Measurements from ENCODE around the gene SRC. TPM values are rescaled to one million over a fixed set of nuclear protein-coding genes. Genes with fewer than 3 reads are reported as not detected.
A peak's percentile ranks its signal among the peaks of the same experiment; 100 is the strongest.

Gene SRC
- total RNA-seq, 1 experiment from 2014 or later, result 31.4 TPM

DNA sequence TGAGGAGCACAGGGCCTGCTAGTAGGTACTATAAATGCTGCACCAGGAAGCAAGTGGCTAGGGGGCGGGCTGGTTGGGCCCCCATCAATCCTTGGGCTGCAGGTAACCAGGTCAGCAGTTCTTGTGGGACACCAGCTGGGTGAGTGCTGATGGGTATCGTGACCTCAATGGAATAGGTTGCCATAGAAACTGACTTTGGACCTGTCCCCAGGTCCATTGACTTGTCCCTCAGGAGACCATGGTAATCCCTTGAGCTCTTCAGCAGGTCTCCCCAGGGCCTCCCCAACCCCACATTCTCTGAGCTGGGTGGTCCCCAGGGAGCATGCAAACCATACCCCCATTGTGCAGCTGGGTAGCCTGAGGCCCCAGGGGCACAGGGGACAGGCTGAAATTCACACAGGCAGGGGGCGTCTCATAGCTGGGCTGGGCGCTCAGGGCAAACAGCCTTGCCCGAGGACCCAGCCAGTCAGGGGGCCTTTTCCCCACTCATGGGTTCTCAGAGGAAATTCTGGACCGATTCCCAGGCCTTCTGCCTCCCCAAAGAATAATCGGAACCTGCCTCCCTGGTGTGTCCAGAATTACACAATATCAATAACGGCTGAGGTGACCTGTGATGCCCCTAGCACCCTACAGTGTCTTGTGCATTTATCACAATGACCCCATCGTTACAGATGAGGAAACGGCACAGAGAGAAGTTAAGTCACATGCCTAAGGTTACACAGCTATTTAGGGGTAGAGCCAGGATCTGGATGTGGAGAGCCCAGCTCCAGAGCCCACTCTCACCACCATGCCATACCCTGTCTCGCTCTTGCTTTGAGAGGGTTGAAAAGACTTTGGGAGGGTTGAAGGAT, 35.9 kb downstream of the SRC start:
- H3K36me3 ChIP-seq (replicated peaks; ENCODE audit: control insufficient read depth, insufficient read depth, low read length), result peaks cover 4% of the 10 kb centered on the region
- DNase-seq, result peak; percentile 16
- no peaks in the 10 kb centered on the region for H3K27me3 ChIP-seq (ENCODE audit: control insufficient read depth, insufficient read depth, low read length)
- no peak overlapping the region for H3K4me3 ChIP-seq (ENCODE audit: insufficient read depth, low read depth, low read length)

DNA sequence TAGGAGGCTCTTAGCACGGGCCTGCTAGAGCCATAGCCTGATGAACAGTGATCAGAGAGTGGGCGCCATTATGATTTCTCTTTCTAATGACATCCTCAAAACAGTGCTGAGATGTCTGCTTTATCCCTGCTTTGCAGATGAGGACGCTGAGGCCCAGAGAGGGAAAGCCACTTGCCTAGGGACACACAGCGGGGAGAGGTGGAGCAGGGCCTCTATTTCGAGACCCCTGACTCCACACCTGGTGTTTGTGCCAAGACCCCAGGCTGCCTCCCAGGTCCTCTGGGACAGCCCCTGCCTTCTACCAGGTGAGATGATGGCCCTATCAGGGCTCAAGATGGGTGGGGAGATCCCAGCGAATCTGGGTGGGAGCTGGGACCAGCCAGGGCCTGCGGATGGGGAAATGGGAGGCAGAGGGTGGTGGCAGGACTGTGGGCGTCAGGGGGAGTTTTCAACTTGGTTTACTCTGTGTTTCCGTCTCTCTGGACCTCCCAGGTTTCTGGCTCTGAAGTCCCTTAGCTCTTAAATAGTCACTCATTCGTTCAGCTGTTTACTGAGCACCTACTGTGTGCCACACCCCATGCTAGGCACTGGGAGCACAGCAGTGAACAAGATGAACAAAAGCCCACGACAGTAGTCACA, 36.7 kb downstream of the SRC start:
- Histone ChIP-seq H3K27me3 (ENCODE audit: control insufficient read depth, insufficient read depth, low read length) (no peaks in the 10 kb centered on the region), H3K36me3 (replicated peaks; ENCODE audit: control insufficient read depth, insufficient read depth, low read length) (peaks cover 7% of the 10 kb centered on the region), H3K4me3 (ENCODE audit: insufficient read depth, low read depth, low read length) (no peak overlapping the region)
- peak; percentile 27 for DNase-seq

DNA sequence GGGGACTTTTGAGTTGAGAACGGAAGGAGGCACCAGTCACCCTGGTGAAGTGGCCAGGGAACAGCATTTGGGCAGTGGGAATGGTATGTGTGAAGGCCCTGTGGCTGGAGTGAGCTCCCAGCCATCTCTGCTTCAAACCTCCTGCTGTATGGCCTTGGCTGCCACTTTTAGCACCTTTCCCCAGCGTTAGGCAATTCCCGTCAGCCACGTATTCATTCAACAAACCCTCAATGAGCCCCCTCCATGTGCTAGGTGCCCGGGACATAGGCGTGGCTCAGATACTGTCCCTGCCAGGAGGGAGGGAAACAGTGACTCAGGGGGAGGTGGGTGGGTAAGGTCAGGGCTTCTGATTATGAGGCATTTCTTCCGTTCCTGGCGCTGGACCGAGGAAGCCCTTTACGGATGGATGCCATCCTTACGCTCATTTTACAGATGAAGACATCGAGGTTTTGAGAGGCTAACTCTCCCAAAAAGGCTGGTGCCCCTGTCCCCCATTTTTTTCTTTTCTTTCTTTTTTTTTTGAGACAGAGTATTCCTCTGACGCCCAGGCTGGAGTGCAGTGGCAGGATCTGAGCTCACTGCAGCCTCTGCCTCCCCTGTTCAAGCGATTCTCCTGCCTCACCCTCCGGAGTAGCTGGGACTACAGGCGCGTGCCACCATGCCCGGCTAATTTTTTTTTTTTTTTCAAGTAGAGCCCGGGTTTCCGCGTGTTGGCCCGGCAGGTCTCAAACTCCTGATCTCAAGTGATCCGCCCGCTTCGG, 37.5 kb downstream of the SRC start:
- H3K36me3 ChIP-seq (replicated peaks; ENCODE audit: control insufficient read depth, insufficient read depth, low read length), result peaks cover 9% of the 10 kb centered on the region
- peak; percentile 25 for DNase-seq
- H3K27me3 ChIP-seq (ENCODE audit: control insufficient read depth, insufficient read depth, low read length), result no peaks in the 10 kb centered on the region
- H3K4me3 ChIP-seq (ENCODE audit: insufficient read depth, low read depth, low read length), result no peak overlapping the region

DNA sequence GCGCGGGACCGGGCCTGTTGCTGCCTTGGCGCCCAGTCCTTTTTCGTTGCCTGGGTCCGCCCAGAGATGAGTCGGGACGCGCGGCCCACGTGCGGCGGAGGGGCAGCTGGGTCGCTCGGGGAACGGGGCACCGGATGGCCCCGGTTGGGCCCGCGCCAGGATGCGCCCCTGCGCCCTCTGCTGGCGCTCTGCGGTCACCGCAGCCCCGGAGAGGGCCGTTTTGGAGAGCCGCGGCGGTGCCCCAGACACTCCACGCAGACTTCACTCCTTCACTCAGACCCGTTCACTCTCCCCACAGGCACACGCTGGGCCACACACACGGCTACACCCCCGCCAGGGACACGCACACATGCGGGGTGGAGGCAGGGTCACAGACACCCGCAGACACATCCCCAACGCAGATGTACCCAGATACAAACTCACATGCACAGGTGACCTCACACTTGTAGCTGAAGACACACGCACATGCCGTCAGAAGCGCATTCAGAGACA, 38.8 kb downstream of the SRC start:
- peak overlapping the region; percentile 19; the same call in 1 of the 2 replicates for H3K4me3 ChIP-seq (ENCODE audit: insufficient read depth, low read depth, low read length)

GRCh38 chr20:37385176-37385575, 39.2 kb downstream of the SRC start:
- peak; percentile 33 for DNase-seq
- H3K36me3 ChIP-seq (replicated peaks; ENCODE audit: control insufficient read depth, insufficient read depth, low read length), result peaks cover 11% of the 10 kb centered on the region

More for the DNA sequence above, 38.8 kb downstream of the SRC start:
- peak; percentile 97 for DNase-seq
- Histone ChIP-seq H3K36me3 (replicated peaks; ENCODE audit: control insufficient read depth, insufficient read depth, low read length) (peaks cover 9% of the 10 kb centered on the region), H3K27me3 (ENCODE audit: control insufficient read depth, insufficient read depth, low read length) (no peaks in the 10 kb centered on the region)

GRCh38 chr20:37385659-37386504, 39.9 kb downstream of the SRC start:
- DNase-seq, result peak; percentile 25
- H3K36me3 ChIP-seq (replicated peaks; ENCODE audit: control insufficient read depth, insufficient read depth, low read length), result peaks cover 11% of the 10 kb centered on the region
- no peaks in the 10 kb centered on the region for H3K27me3 ChIP-seq (ENCODE audit: control insufficient read depth, insufficient read depth, low read length)
- no peak overlapping the region for H3K4me3 ChIP-seq (ENCODE audit: insufficient read depth, low read depth, low read length)

More at GRCh38 chr20:37385176-37385575, 39.2 kb downstream of the SRC start:
- no peaks in the 10 kb centered on the region for H3K27me3 ChIP-seq (ENCODE audit: control insufficient read depth, insufficient read depth, low read length)
- no peak overlapping the region for H3K4me3 ChIP-seq (ENCODE audit: insufficient read depth, low read depth, low read length)

DNA sequence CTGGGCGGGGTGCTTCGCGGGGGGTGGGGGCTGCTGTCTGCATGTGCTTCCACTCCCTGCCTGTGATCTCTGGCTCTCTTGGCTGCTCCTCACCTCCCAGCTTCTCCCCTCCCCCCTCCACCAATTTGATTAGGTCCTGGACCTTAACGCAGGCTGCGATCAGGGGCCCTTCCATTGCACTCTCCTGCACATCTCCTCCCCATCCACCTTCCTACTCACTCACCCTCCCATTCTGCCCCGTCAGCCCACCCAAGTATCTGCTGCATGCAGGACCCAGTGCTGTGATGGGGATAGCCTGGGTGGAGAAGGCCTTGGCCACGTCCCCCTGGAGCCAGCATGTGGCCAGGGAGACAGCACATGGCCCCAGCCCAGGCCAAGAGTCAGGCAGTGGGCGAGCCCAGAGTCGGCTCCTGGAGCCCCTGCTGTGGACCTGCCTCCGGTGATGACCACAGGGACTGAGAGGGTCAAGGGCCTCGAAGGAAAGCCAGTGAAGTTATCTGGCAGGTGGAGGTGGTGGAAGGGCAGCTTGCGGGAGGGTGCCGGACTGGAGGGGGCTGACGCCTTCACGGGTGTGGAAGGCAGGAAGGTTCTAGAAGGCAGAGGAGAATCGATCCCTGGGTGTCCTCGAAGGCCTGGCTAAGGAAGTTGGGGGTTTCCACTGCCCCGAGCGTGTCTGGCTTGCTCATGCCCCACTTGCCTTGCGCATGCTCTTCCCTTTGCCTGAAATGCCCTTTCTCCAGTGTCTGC, 40.7 kb downstream of the SRC start:
- peak; percentile 42 for DNase-seq
- no peaks in the 10 kb centered on the region for H3K27me3 ChIP-seq (ENCODE audit: control insufficient read depth, insufficient read depth, low read length)
- H3K4me3 ChIP-seq (ENCODE audit: insufficient read depth, low read depth, low read length), result no peak overlapping the region
- H3K36me3 ChIP-seq (replicated peaks; ENCODE audit: control insufficient read depth, insufficient read depth, low read length), result peaks cover 11% of the 10 kb centered on the region

- peaks cover 11% of the 10 kb centered on the region for H3K36me3 ChIP-seq (replicated peaks; ENCODE audit: control insufficient read depth, insufficient read depth, low read length)
- no peaks in the 10 kb centered on the region for H3K27me3 ChIP-seq (ENCODE audit: control insufficient read depth, insufficient read depth, low read length)
- H3K4me3 ChIP-seq (ENCODE audit: insufficient read depth, low read depth, low read length), result no peak overlapping the region
- DNase-seq, result peak; percentile 33
Observed at GRCh38 chr20:37387519-37388269, 41.8 kb downstream of the SRC start.

GRCh38 chr20:37388831-37389230, 42.9 kb downstream of the SRC start:
- no peak overlapping the region for H3K4me3 ChIP-seq (ENCODE audit: insufficient read depth, low read depth, low read length)
- no peaks in the 10 kb centered on the region for H3K27me3 ChIP-seq (ENCODE audit: control insufficient read depth, insufficient read depth, low read length)
- H3K36me3 ChIP-seq (replicated peaks; ENCODE audit: control insufficient read depth, insufficient read depth, low read length), result peaks cover 11% of the 10 kb centered on the region
- peak; percentile 49 for DNase-seq

- peak; percentile 52 for DNase-seq
- Histone ChIP-seq H3K36me3 (replicated peaks; ENCODE audit: control insufficient read depth, insufficient read depth, low read length) (peaks cover 11% of the 10 kb centered on the region), H3K4me3 (ENCODE audit: insufficient read depth, low read depth, low read length) (no peak overlapping the region), H3K27me3 (ENCODE audit: control insufficient read depth, insufficient read depth, low read length) (no peaks in the 10 kb centered on the region)
Observed at GRCh38 chr20:37389241-37389747, 43.4 kb downstream of the SRC start.

GRCh38 chr20:37389844-37390275, 43.9 kb downstream of the SRC start:
- peak; percentile 62 for DNase-seq
- Histone ChIP-seq H3K4me3 (ENCODE audit: insufficient read depth, low read depth, low read length) (no peak overlapping the region), H3K36me3 (replicated peaks; ENCODE audit: control insufficient read depth, insufficient read depth, low read length) (peaks cover 11% of the 10 kb centered on the region), H3K27me3 (ENCODE audit: control insufficient read depth, insufficient read depth, low read length) (no peaks in the 10 kb centered on the region)

GRCh38 chr20:37390503-37390890, 44.6 kb downstream of the SRC start:
- Histone ChIP-seq H3K27me3 (ENCODE audit: control insufficient read depth, insufficient read depth, low read length) (no peaks in the 10 kb centered on the region), H3K36me3 (replicated peaks; ENCODE audit: control insufficient read depth, insufficient read depth, low read length) (peaks cover 11% of the 10 kb centered on the region), H3K4me3 (ENCODE audit: insufficient read depth, low read depth, low read length) (no peak overlapping the region)
- DNase-seq, result no peak
